GM08714 (cell line): Measurements from ENCODE around the gene COX8A.
A peak's percentile ranks its signal among the peaks of the same experiment; 100 is the strongest.
"Not testable (repeated sequence)": the region's sequence is repeated elsewhere in the genome, so short reads cannot be mapped to it uniquely, and the experiment has no call there.

Experiments
- H3K4me3 ChIP-seq: fragments of 200-500 bp; sonication (Bioruptor generic); 2 replicates; pipeline ENCODE4 v1.5.1; 2014; ENCODE audit warnings: mild to moderate bottlenecking, low read length, inconsistent platforms
- ZNF274 ChIP-seq: IDR thresholded peaks from 2 replicates; pipeline ENCODE4 v1.6.1; 2012; ENCODE audit warnings: mild to moderate bottlenecking, low read depth, low read length

The COX8A gene

DNA sequence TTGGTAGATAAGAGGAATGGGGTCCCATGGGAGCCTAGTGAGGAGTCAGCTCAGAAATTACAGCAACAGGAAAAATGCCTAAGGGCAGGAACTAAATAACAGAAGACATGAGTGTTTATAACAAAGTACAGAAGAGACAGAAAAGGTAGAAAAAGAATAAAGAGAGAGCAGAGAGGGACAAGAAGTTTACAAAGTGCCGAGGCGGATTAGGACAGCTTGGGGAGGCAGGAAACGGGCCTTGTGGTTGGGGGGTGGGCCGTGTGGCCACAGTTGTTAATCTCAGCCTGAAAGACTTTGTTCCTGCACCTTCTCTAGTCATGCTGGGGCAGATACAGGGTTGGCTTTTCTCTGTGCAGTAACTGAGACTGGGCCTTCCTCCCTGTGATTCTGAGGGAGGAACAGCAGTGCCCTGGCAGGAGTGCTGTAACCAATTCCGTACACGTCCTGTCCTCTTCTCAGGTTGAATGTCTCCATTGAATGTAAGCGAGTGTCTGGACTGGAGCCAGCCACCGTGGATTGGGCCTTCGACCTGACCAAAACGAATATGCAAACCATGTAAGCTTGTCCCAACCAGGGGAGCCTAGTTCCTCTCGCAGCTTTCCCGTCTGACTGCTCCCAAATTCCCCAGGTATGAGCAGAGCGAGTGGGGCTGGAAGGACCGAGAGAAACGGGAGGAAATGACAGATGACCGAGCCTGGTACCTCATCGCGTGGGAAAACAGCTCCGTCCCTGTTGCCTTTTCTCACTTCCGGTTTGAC, 22.5 kb upstream of the COX8A start:
- H3K4me3 ChIP-seq = peak overlapping the region; percentile 6; the same call in 1 of the 2 replicates
- TF ChIP-seq ZNF274 = no peak

DNA sequence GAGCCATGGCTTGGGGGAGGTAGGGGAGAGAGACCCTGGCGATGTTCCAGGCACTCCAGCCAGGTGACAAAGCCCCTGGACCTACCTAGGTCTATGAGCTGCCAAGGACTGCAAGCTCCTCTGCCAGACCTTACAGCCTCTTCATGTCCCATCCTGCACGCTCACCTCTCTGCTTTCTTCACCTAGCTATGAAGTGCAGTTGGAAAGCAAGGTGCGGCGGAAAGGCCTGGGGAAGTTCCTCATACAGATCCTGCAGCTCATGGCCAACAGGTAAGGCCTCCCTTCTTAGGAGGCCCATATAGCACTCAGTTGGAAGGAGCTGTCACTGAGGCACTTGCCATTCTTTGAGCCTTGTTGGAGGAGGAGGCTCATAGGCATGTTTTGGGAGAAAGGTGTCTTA, 21.9 kb upstream of the COX8A start:
- no peak overlapping the region; the same call in 1 of the 2 replicates for H3K4me3 ChIP-seq
- no peak for TF ChIP-seq ZNF274

DNA sequence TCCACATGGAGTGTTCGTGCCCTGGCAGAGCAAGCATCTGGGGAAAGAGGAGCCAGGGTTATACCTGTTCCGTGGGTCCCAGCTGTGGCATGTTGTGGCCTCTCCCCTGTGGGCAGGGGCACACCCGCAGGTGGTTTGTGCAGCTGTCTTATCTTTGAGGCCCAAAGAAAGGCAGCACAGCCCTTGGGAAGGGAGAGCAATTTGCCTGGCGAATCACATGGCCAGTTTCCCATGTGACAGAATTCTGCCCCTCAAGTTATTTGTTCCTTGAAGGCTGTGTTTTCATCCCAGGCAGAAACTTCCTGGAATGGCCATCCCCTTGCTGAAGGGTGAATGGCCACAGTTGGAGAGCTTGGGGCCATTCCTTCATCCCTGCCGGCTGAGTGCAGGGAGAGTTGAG, 16.4 kb upstream of the COX8A start:
- no peak for TF ChIP-seq ZNF274
- no peak overlapping the region for H3K4me3 ChIP-seq

DNA sequence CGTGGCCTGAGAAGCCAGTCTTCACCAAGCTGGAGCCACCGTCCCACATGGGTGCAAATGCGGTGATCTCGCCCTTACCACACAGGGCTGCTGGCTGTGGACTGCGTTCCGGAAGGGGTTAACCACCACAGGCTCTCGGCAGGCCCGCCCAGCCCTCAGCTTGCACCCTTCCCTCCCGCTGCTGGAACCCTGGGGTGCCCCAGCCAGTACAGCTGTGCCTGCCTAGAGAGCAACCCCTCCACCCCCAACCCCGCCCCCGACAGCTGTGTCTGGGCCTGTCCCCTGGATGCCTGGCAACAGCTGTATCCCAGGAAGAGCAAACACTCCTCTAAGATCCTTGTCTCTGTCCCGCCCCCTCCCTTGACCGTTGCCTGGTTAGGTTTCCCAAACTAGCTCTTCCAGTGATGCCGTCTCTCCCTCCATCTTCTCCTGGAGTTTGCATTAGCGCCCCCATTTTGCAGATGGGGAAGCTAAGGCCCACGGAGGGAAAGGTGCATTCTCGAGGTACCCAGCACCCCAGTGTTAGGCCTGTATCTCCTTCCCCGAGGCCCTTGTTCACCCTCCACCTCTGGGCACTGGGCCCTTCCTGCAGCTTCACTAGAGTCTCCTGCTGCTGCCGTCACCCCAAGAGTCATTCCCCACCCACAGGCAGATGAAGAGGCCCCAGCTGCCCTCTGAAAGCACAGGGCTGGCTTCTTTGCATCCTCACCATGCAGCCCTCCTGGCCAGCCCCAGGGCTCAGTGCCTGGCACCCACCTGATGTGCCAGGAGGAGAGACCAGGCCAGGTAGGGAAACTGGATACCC, 12.6 kb upstream of the COX8A start:
- TF ChIP-seq ZNF274 = no peak
- no peak overlapping the region for H3K4me3 ChIP-seq

DNA sequence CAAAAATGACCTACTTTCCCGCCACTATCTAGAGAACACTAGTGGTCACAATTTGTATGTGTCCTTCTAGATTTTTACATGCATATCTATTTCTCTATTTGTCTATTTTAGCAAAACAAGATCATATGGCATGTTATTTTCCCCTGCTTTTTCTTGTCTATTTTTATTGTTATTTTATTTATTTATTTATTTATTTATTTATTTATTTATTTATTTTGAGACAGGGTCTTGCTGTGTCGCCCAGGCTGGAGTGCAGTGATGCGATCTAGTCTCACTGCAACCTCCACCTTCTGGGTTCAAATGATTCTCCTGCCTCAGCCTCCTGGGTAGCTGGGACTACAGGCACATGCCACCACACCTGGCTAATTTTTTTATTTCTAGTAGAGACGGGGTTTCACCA, 10.5 kb upstream of the COX8A start:
- H3K4me3 ChIP-seq = not testable (repeated sequence)

DNA sequence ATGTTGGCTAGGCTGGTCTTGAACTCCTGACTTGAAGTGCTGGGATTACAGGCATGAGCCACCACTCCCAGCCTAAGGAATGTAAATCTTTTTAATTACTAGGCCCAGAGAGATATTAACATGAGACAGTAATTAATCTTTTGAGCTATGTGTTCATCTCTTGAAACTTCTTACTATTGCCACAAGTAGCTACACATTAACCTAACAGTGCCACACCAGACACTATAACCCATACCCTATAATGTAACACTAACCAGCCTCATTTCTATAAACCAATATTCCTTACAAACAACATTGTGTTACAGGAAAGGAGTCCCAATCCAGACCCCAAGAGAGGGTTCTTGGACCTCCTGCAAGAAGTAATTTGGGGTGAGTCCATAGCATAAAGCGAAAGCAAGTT, 8.0 kb upstream of the COX8A start:
- TF ChIP-seq ZNF274 = no peak
- no peak overlapping the region for H3K4me3 ChIP-seq

DNA sequence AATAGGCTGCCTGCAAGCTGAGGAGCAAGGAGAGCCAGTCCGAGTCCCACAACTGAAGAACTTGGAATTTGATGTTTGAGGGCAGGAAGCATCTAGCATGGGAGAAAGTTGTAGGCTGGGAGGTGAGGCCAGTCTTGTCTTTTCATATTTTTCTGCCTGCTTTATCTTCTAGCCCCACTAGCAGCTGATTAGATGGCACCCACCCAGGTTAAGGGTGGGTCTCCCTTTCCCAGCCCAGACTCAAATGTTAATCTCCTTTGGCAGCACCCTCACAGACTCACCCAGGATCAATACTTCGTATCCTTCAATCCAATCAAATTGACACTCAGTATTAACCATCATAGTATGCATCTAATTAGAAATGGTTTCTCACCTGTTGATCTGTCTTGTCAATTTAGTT, 5.0 kb upstream of the COX8A start:
- TF ChIP-seq ZNF274 = no peak
- H3K4me3 ChIP-seq = no peak overlapping the region

DNA sequence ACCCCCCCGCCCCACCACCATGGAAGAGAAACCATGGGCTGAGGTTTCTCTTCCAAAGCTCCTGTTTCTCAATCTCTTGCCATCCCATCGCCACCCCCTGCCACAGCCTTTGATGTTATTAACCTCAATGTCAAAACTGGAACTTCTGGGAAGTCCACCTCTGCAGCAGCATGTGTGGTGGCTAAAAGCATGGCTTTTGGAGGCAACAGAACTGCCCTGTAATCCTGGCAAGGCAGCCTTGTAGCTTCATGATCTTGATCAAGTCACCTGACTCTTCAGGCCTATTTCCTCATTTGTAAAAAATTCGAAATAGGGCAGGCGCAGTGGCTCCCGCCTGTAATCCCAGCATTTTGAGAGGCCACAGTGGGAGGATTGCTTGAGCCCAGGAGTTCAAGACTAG, 3.5 kb upstream of the COX8A start:
- no peak overlapping the region for H3K4me3 ChIP-seq
- TF ChIP-seq ZNF274 = no peak

DNA sequence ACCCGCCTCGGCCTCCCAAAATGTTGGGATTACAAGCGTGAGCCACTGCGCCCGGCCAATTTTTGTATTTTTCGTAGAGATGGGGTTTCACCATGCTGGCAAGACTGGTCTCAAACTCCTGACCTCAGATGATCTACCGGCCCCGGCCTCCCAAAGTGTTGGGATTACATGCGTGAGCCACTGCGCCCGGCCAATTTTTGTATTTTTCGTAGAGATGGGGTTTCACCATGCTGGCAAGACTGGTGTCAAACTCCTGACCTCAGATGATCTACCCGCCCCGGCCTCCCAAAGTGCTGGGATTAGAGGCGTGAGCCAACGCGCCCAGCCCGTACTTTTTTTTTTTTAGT, 535 bp upstream of the COX8A start:
- H3K4me3 ChIP-seq = peak overlapping the region; percentile 31; the same call in 1 of the 2 replicates

DNA sequence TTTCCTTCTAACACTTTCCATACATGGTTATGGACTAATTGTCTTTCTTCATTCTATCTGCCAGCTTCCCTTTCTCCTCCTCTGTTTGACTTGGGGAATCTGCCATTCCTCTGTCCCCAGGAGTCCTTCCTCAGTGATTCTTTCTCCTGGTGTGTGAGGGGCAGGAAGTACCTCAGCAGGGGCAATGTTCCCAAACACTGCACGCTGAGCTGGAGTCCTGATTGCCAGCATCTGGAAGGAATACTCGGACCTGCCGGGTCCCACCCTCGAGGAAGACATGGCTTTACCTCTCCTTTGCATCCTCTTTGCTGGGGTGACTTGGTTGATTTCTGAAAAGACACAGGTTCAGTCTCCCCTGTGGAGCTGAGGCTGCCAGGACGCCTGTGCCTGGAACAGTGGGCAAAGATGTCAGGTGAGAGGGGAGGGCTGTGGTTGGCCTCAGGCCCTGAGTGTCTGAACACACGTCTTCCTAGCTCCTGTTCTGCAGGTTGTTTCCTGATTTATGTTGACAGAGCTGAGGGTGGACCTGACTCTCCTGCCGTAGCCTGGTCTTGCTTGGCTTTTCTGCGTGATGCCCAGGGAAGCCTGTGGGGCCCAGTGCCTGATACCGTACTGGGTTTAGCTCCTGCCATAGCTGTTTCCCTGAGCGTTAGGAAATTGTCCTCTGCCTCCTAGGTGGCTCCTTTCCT, 4.3 kb downstream of the COX8A start:
- no peak overlapping the region for H3K4me3 ChIP-seq
- TF ChIP-seq ZNF274 = no peak

DNA sequence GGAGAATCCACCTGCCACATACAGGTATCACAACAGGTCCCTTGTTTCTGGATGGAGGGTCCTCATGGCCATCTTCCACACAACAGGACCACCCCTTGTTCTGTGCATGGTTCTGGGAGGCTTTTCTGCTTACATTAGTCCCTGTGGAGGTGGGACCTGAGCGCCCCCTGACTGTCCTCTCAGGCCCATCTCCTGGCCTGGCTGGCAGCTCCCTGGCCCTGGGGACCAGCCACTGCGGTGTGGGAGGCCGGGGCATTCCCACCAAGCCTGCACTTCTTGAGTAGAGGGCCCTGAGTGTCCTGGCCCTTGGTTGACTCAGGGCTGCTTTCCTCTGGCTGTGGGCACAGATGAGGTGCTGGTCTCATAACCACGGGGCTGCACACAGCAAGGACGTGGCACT, 5.0 kb downstream of the COX8A start:
- no peak for TF ChIP-seq ZNF274
- no peak overlapping the region for H3K4me3 ChIP-seq

DNA sequence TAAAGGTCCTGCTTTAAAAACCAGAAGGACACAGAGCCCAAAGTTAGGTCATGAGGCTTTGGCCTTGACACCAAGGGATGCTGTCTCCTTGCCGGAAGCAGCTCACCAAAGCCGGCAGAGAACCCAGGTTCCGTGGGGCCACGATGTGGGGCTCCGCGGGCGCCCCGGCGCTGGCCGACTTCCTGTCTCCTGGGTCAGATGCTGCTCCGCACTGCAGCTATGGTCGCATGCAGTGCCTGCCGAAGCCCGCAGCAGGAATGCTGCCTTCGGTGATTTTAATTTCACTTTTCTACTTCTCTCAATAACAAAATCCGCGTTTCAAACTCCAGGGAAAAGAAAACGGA, 11.4 kb downstream of the COX8A start:
- peak overlapping the region; percentile 79; the same call in 1 of the 2 replicates for H3K4me3 ChIP-seq
- TF ChIP-seq ZNF274 = no peak

DNA sequence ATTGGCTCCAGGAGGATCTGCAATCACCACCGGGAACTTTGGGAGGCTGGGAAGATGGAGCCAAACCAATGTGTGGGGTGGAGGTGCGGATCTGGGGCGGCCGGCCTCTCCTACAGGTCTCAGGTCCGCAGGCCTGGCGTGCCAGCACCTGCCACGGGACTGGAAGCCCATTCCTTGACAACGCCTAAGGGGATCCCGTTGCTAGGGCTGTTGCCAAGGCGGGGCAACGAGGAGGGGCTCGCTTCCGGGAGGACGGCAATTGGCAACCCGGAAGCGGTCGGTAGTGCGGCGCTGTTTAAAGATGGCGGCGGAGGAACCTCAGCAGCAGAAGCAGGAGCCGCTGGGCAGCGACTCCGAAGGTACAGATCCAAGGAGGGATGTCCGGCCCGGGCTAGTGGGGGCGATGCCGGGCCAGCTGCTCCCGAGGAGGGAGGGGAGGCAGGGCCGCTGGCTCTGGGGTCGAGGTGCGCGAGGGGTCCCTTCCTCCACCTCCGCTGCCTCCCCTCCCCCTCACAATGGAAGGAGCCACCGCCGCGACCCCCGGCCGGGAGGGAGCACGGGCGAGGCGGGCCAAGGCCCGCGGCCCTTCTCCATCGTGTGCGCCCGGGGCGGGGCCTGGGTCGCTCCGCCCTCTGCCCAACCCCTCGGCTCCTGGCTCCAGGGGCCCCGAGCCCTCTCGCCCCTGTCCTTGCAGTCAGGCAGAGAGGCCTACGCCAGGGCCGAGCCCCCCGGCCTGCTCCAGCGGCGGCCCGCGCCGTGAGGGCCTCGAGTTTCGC, 11.9 kb downstream of the COX8A start, which contains the start of gene OTUB1:
Gene OTUB1 (plus strand): TSS at position 283 of the 776 bp plus-strand sequence. CDS start 19 bp downstream, at position 302.
- TF ChIP-seq ZNF274 = no peak

DNA sequence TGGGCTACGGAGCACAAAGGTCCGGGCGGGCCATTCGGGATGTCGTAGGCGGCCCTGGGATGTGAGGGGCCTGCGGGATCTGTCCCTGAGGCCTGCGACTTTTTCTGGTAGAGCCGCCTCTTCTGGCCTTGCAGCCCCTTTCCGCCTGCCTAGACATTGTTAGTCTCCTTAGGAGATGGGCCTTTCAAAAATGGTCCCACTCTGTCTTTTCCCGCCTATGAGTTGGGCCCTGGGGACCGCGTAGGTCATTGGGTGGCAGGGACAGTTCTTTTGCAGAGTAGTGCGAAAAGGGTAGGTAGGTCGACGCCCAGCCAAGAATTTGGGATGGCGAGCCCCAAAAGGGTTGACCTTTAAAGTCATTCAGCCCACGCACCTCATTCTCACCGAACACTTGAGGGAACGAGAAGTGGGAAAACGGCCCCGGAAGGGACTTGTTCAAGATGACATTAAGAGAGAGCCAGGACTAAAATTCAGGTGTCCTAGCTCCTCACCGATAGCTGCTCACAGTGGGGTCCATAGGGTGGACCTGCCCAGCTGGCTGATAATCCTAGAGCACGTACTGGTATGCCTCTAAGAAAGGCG, 12.6 kb downstream of the COX8A start:
- no peak for TF ChIP-seq ZNF274
- peak overlapping the region; percentile 79 for H3K4me3 ChIP-seq

More for the DNA sequence above, 11.9 kb downstream of the COX8A start, which contains the start of gene OTUB1:
- H3K4me3 ChIP-seq = peak within 1 kb of the TSS; percentile 79
